Keratinocyte (primary cell): ENCODE measurements around the gene TUBA4B. TPM values are rescaled to one million over a fixed set of nuclear protein-coding genes. Genes with fewer than 3 reads are reported as not detected.

Experiments used
- DNase-seq: peaks from one replicate; pipeline ENCODE4 v3.0.0-alpha.2; 2011; ENCODE audit warnings: low read depth, missing footprints, low spot score
- FAIRE-seq: peaks from 2 replicates; lab custom pipeline; 2011; peaks lifted over from hg19 to GRCh38; lab: Jason Lieb, UNC
- H2AFZ ChIP-seq: 2 replicates; pipeline ENCODE4 v1.6.0; 2012; ENCODE audit warnings: low read length, control low read depth, inconsistent platforms; ENCODE audit not compliant: control insufficient read depth
- H3K27ac ChIP-seq: 2 replicates; pipeline ENCODE4 v1.5.1; 2011; ENCODE audit warnings: low read length; ENCODE audit not compliant: control insufficient read depth, insufficient read depth
- H3K27me3 ChIP-seq: 3 replicates; pipeline ENCODE4 v1.6.0; 2011; ENCODE audit warnings: low read length; ENCODE audit not compliant: control insufficient read depth, insufficient read depth; ENCODE audit errors: extremely low read depth
- H3K36me3 ChIP-seq, 2 experiments: 2 replicates in 1 of 2; 3 replicates in 1 of 2; pipeline ENCODE4 v1.5.1; 2011; ENCODE audit warnings: low read length in 2 of 2, mild to moderate bottlenecking in 1 of 2; ENCODE audit not compliant: control insufficient read depth in 2 of 2, insufficient read depth in 2 of 2; ENCODE audit errors: extremely low read depth in 1 of 2
- H3K4me1 ChIP-seq: 3 replicates; pipeline ENCODE4 v1.5.1; 2011; ENCODE audit warnings: low read length; ENCODE audit not compliant: control insufficient read depth, insufficient read depth; ENCODE audit errors: extremely low read depth
- H3K4me2 ChIP-seq: 3 replicates; pipeline ENCODE4 v1.6.0; 2011; ENCODE audit warnings: low read depth, low read length; ENCODE audit not compliant: control insufficient read depth, insufficient read depth; ENCODE audit errors: extremely low read depth
- H3K4me3 ChIP-seq, 3 experiments: fragments of 200-600 bp in 1 of 3; sonication (generic) in 1 of 3; 2 replicates in 2 of 3; 3 replicates in 1 of 3; pipeline ENCODE4 v1.5.1; 2011 to 2016; ENCODE audit warnings: low read length in 3 of 3, mild to moderate bottlenecking in 3 of 3, control low read depth in 2 of 3, inconsistent platforms in 1 of 3, low read depth in 1 of 3, mixed read lengths in 1 of 3, mixed run types in 1 of 3, moderate library complexity in 1 of 3; ENCODE audit not compliant: control insufficient read depth in 2 of 3, insufficient read depth in 2 of 3; ENCODE audit errors: extremely low read depth in 1 of 3
- H3K79me2 ChIP-seq: 2 replicates; pipeline ENCODE4 v1.6.0; 2012; ENCODE audit warnings: low read length; ENCODE audit not compliant: control insufficient read depth, insufficient read depth
- H3K9ac ChIP-seq: 3 replicates; pipeline ENCODE4 v1.6.0; 2011; ENCODE audit warnings: low read length; ENCODE audit not compliant: control insufficient read depth, insufficient read depth; ENCODE audit errors: extremely low read depth
- H3K9me1 ChIP-seq: 3 replicates; pipeline ENCODE4 v1.6.0; 2011; ENCODE audit warnings: low read length; ENCODE audit not compliant: control insufficient read depth, insufficient read depth; ENCODE audit errors: extremely low read depth
- H3K9me3 ChIP-seq: 2 replicates; pipeline ENCODE4 v1.5.1; 2012; ENCODE audit warnings: low read depth, low read length; ENCODE audit not compliant: control insufficient read depth
- H4K20me1 ChIP-seq: 3 replicates; pipeline ENCODE4 v1.6.0; 2011; ENCODE audit warnings: low read length; ENCODE audit not compliant: control insufficient read depth, insufficient read depth; ENCODE audit errors: extremely low read depth
- CTCF ChIP-seq, 3 experiments: IDR thresholded peaks in 1 of 3; conservative IDR thresholded peaks in 1 of 3; optimal IDR thresholded peaks in 1 of 3; 2 replicates in 2 of 3; 3 replicates in 1 of 3; pipeline versions ENCODE3 to v1.5.1; 2011; ENCODE audit warnings: low read length in 3 of 3, mild to moderate bottlenecking in 3 of 3, moderate library complexity in 2 of 3, control low read depth in 1 of 3, inconsistent platforms in 1 of 3; ENCODE audit not compliant: insufficient read depth in 2 of 3; ENCODE audit errors: extremely low read depth in 1 of 3
- EZH2 ChIP-seq: IDR thresholded peaks from one replicate; pipeline ENCODE4 v1.6.1; 2012; ENCODE audit warnings: inconsistent platforms, mild to moderate bottlenecking, low read length, moderate library complexity
- dilution Hi-C: fragments of 300-500 bp; cut with MboI; formaldehyde crosslinking; loops from one replicate; pipeline ENCODE4 v1.7.0; 2020; ENCODE audit warnings: low sequenced_read_pairs; ENCODE audit not compliant: extremely low pct_ligation_motif_present
- polyA plus RNA-seq, 5 experiments: library from polyadenylated mRNA; depleted of rRNA in 3 of 5; stranded (reverse) in 3 of 5; stranded (forward) in 1 of 5; unstranded in 1 of 5; fragments of >200 nt; gene quantifications; 1 replicate in 1 of 5; 2 replicates in 3 of 5; 3 replicates in 1 of 5; pipeline versions ENCODE4 v1.2.1 to v1.2.3, GENCODE V29; 2011 to 2012; ENCODE audit warnings: missing spikeins in 2 of 5, low read depth in 1 of 5, low replicate concordance in 1 of 5

The TUBA4B gene
- polyA plus RNA-seq, 1 donor (not counting 4 experiments of a cell fraction or from before 2014, with no cell fraction given): not detected

- H4K20me1 ChIP-seq: peaks cover 5% of the 10 kb centered on the region
- no peak for TF ChIP-seq EZH2
- TF ChIP-seq CTCF (optimal IDR thresholded peaks at IDR 0.05 in 1 of 3, IDR thresholded peaks at IDR 0.05 in 1 of 3, conservative IDR thresholded peaks at IDR 0.05 in 1 of 3; ENCODE audit: extremely low read depth in 1 of 3, insufficient read depth in 2 of 3, low read length in 3 of 3): no peak
- no peaks in the 10 kb centered on the region for H3K9me1 ChIP-seq
- H3K4me1 ChIP-seq: peaks cover 58% of the 10 kb centered on the region
- no peaks in the 10 kb centered on the region for H3K27me3 ChIP-seq
- H3K79me2 ChIP-seq: peaks cover 39% of the 10 kb centered on the region
- H3K4me2 ChIP-seq: peak overlapping the region; percentile 98
- dilution Hi-C loops: no loop called here
- FAIRE-seq (no peak), DNase-seq (no peak)
- no peak overlapping the region for H3K9ac ChIP-seq
- peaks cover 26 to 32% of the 10 kb centered on the region in 2 experiments for H3K36me3 ChIP-seq
- no peak overlapping the region for H3K4me3 ChIP-seq
- H3K9me3 ChIP-seq: no peaks in the 10 kb centered on the region
- no peak overlapping the region for H3K27ac ChIP-seq
- H2AFZ ChIP-seq: no peak overlapping the region
These were observed 6.5 kb upstream of the TUBA4B start for GRCh38 chr2:219246559-219246958.

GRCh38 chr2:219247678-219248642 is 5.1 kb upstream of the TUBA4B start:
- no peak overlapping the region for H2AFZ ChIP-seq
- H4K20me1 ChIP-seq: peaks cover 5% of the 10 kb centered on the region
- no peaks in the 10 kb centered on the region for H3K9me3 ChIP-seq
- TF ChIP-seq EZH2: no peak
- H3K4me3 ChIP-seq: no peak overlapping the region
- DNase-seq (no peak), FAIRE-seq (no peak)
- peaks cover 68% of the 10 kb centered on the region for H3K4me1 ChIP-seq
- peaks cover 31 to 39% of the 10 kb centered on the region in 2 experiments for H3K36me3 ChIP-seq
- H3K9me1 ChIP-seq: no peaks in the 10 kb centered on the region
- H3K4me2 ChIP-seq: no peak overlapping the region
- H3K27ac ChIP-seq: peak overlapping the region; percentile 88
- H3K9ac ChIP-seq: peak overlapping the region; percentile 69
- H3K79me2 ChIP-seq: peaks cover 53% of the 10 kb centered on the region
- H3K27me3 ChIP-seq: no peaks in the 10 kb centered on the region
- dilution Hi-C loops: no loop called here
